DND-41 (cell line): Measurements from ENCODE around the gene LRRC61.

Experiments
- EZH2 ChIP-seq: IDR thresholded peaks from 3 replicates; pipeline ENCODE4 v1.6.1; 2012; ENCODE audit warnings: borderline replicate concordance, low read depth, mild to moderate bottlenecking, moderate library complexity, low read length, inconsistent platforms; ENCODE audit not compliant: severe bottlenecking
- TF ChIP-seq, protein P1 (sequence below): IDR thresholded peaks from 2 replicates; pipeline ENCODE4 v1.5.1; 2012; ENCODE audit warnings: borderline replicate concordance, low read length, moderate library complexity, mild to moderate bottlenecking; ENCODE audit not compliant: poor library complexity, severe bottlenecking; ENCODE audit errors: extremely low read depth

DNA sequence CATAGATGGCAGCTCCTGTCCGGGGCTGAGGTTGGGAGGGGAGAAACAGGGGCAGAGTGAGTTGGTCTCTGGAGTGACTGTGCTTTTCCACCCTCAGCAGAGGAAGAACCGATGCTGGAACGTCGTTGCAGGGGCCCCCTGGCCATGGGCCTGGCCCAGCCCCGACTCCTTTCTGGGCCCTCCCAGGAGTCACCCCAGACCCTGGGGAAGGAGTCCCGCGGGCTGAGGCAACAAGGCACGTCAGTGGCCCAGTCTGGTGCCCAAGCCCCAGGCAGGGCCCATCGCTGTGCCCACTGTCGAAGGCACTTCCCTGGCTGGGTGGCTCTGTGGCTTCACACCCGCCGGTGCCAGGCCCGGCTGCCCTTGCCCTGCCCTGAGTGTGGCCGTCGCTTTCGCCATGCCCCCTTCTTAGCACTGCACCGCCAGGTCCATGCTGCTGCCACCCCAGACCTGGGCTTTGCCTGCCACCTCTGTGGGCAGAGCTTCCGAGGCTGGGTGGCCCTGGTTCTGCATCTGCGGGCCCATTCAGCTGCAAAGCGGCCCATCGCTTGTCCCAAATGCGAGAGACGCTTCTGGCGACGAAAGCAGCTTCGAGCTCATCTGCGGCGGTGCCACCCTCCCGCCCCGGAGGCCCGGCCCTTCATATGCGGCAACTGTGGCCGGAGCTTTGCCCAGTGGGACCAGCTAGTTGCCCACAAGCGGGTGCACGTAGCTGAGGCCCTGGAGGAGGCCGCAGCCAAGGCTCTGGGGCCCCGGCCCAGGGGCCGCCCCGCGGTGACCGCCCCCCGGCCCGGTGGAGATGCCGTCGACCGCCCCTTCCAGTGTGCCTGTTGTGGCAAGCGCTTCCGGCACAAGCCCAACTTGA, 48.2 kb downstream of the LRRC61 start:
- TF ChIP-seq, protein P1, sequence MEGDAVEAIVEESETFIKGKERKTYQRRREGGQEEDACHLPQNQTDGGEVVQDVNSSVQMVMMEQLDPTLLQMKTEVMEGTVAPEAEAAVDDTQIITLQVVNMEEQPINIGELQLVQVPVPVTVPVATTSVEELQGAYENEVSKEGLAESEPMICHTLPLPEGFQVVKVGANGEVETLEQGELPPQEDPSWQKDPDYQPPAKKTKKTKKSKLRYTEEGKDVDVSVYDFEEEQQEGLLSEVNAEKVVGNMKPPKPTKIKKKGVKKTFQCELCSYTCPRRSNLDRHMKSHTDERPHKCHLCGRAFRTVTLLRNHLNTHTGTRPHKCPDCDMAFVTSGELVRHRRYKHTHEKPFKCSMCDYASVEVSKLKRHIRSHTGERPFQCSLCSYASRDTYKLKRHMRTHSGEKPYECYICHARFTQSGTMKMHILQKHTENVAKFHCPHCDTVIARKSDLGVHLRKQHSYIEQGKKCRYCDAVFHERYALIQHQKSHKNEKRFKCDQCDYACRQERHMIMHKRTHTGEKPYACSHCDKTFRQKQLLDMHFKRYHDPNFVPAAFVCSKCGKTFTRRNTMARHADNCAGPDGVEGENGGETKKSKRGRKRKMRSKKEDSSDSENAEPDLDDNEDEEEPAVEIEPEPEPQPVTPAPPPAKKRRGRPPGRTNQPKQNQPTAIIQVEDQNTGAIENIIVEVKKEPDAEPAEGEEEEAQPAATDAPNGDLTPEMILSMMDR, result no peak
- TF ChIP-seq EZH2, result no peak
